ENCODE results near the gene MARCHF4.

Gene MARCHF4

GRCh38 chr2:216351172-216351925 lies 20.9 kb downstream of the MARCHF4 start:
- no peak for DNase-seq (ENCODE audit: low read depth in 1 of 2, low spot score in 1 of 2)

DNA sequence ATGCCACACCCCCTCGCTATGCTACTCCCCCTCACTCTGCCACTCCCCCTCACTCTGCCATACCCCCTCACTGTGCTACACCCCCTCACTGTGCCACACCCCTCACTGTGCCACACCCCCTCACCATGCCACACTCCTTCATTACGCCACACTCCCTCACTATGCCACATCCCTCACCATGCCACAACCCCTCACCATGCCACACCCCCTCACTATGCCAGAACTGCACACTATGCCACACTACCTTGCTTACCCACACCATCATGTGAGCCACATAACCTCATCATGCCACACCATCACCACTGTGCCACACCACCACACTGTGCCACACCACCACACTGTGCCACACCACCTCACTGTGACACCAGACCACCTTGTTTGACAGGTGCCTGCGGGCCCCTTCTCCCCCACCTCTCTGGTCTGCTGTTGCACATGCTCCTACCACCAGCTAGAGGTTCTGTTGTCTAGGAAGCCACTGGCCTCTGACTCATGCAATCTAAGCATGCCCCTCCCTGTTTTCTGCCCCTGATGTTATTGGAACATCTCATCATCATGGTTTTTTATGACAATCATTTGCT lies 22.0 kb downstream of the MARCHF4 start:
- DNase-seq (ENCODE audit: low read depth in 1 of 2, low spot score in 1 of 2): no peak

DNA sequence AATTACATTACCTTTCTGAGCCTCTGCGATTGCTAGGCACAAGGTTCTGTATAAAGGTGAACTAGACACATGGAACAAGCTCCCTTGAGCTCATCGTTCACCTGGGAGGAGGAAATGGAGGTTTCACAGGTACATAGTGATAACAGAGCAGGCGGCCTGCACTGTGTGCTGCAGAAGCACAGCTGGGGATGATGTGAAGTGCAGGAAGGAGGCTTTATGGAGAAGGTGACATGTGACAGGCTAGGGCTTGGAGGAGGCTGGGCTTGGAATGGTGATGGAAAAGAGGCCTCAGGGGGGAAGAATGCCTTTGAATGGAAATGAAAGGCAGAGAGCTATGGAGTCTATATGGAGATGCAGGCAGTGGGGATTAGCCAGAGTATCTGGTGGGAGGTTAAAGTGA lies 22.9 kb downstream of the MARCHF4 start:
- DNase-seq (ENCODE audit: low read depth in 1 of 2, low spot score in 1 of 2): no peak

DNA sequence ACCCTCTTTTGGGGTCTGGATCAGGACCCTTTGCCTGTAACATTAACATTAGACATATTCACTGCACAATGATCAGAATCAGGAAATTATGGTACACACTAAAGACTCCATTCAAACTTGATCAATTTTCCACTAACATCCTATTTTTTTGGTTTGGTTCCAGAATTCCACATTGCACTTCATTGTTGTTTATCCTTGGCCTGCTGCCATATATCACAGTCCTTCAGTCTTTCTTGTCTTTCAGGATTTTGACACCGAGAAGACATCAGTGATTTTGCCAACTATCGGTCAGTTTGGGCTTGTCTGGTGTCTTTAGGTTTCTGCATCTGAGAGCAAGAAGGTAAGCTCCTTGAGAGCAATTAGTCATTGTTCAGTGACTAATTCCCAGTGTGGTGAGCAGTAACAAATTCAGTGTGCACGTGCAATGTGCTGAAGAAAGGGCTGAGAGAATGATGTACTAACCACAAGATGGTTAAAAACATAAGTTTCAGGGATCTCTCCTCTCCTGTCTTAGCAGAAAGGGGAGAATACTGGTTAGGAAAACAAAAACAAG lies 23.5 kb downstream of the MARCHF4 start:
- DNase-seq (ENCODE audit: low read depth in 1 of 2, low spot score in 1 of 2): no peak

- no peak for DNase-seq (ENCODE audit: low read depth in 1 of 2, low spot score in 1 of 2)
Measured at GRCh38 chr2:216346781-216347180, 25.5 kb downstream of the MARCHF4 start.

DNA sequence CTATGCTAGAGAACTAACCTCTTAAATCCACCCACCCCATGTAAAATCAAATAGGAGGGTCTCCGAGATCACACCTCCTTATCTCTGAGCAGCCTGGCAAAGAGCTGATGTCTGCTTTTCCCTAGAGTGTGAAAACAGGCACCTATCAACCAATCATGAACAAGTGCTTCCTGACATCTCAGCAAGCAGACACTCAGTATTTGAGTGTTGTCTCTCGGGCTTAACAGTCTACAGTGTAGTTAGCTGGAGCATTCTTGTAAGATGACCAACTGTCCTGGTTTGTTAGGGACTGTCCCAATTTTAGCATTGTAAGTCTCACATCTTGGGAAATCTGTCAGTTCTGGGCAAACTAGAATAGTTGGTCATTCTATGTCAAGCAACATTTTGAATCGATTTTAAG lies 26.4 kb downstream of the MARCHF4 start:
- DNase-seq (ENCODE audit: low read depth in 1 of 2, low spot score in 1 of 2): no peak

GRCh38 chr2:216344950-216345300 lies 27.4 kb downstream of the MARCHF4 start:
- DNase-seq (ENCODE audit: low read depth in 1 of 2, low spot score in 1 of 2): no peak

DNA sequence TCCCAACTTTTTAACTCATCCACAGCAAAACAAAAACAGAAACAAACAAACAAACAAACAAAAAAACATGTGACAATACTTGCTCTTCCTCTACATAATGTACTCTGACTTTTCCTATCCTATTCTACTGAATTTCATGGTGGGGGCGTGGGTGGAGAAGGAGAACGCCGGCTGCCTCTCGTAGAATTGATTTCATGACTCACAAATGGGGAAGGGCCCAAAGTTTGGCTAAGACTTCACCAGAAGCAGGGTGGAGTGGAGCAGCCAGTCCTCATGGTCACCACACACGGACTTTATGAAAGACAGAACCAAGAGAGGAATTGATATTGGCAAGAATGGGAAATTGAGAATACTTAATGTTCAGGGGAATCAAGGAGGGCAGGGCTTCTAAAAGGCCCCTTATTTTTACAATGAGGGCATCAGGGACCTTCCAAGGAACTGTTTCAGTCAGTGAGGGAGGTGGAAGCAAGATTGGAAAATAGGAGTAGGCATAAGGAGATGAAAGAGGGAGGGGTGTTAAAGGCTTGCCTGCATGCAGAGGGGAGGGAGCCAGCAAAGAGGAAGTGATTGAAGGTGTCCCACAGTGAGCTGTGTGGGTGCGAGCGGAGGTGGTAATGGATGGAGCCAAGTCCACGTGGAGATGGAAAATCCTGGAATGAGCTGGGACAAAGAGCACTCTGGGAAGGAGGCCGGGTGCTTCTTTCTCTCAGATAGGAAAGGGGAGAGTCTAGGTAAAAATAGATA lies 27.9 kb downstream of the MARCHF4 start:
- no peak for DNase-seq (ENCODE audit: low read depth in 1 of 2, low spot score in 1 of 2)

DNA sequence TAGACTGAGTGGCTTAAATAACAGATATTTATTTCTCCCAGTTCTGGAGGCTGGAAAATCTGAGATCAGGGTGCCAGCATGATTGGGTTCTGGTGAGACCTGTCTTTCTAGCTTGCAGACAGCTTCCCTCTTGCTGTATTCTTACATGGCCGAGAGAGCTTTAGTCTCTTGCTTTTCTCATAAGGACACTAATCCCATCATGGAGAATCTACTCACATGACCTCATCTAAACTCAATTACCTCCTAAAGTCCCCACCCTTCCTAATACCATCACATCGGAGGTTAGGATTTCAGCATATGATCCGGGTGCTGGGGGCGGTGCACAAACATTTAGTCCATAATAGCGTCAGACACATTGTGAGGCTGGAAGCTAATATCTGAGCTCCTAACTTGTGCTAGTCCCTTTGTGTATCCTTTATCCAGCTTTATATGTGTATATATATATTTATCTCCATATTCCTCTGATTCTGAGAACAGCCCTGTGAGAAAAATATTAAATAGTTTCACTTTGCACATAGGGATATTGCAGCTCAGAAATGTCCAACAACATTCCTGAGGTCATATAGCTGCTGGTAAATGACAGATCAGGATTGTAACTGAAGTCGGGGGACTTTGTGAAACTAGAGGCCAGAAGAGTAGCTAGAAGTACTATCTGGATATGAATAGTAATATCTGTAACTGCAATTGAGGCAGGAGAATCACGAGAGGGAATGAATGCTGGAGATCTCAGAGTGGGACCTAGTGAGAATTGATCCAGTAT lies 28.9 kb downstream of the MARCHF4 start:
- no peak for DNase-seq (ENCODE audit: low read depth in 1 of 2, low spot score in 1 of 2)

- no peak for DNase-seq (ENCODE audit: low read depth in 1 of 2, low spot score in 1 of 2)
Measured at GRCh38 chr2:216341121-216341520, 31.2 kb downstream of the MARCHF4 start.

DNA sequence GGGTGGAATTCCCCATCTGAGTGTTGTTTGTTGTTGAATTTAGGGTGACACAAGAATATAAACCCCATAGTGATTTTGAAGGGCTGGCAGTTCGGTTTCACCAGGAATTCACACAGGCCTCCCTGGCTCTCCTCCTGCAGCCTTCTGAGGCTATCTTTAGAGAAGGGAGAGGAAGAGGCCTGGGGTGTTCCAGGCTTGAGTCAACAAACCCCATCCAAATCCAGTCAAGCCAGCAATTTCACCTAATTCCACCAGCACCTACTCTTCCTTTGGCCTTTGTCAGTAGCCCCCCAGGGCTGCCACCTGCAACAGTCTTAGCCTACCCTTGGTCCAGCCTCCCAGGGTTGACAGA lies 32.0 kb downstream of the MARCHF4 start:
- DNase-seq (ENCODE audit: low read depth in 1 of 2, low spot score in 1 of 2): no peak

DNA sequence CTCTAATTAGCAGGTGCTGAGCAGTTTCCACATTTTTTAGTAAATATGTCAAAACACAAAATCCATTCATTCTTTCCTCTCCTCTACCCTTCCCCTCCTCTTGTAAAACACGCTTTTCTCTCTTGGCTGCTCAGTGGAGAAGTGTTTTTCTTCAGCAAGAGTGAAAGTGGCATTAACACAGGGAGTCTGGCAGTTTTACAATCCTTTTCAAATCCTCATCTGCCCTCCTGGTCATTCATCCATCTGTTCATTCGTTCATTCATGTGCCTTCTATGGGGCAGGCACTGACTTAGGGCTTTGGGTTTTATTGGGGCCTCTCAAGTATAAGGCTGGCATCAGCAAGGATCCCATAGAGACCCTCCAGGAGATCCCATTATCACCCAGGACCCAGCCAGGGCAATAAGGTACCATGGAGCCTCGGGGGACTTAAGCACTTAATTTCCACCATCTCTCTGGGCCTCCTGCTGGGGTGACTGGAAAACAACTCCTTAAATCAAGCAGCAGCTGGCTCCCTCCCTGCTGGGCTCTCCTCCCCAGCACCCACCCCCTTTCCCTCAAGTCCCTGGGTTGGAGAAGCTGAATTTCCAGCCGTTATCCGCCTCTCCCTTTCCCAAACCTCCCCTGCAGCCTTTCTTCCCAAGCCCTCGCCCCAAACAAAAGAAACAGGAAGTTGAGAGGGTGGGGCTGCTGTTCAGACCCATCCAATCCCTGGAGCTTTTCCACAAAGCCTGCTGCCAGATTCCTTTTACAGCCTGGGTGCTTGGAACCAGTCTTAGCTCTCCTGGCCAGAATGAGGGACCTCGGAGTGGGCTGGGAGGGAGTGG lies 32.6 kb downstream of the MARCHF4 start:
- DNase-seq (ENCODE audit: low read depth in 1 of 2, low spot score in 1 of 2): no peak

- DNase-seq (ENCODE audit: low read depth in 1 of 2, low spot score in 1 of 2): no peak
Measured at GRCh38 chr2:216335252-216335651, 37.0 kb downstream of the MARCHF4 start.

GRCh38 chr2:216328347-216328746 lies 43.9 kb downstream of the MARCHF4 start:
- no peak for DNase-seq (ENCODE audit: low read depth in 1 of 2, low spot score in 1 of 2)

DNA sequence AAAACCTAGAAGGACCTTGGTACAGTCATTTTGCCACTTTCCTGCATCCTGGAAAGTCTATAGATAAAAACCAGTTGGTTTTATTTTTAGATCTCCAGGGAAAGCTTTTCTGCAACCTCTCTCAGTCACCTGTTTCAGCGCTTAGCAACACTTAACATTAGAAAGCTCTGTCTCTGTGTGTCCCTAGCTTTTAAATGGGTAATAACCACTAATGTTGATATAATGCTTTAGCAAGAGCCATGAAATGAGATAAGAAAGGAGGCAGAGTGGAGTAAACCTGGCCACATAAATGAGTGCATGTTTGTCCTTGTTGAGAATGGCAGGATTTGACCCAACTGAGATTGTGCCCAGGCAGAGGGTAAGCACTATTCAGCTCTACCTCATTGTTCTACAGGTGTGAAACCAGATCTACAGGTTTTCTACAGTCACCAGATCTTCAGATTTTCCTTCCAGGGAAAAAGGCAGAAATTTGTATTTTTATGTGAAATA lies 44.8 kb downstream of the MARCHF4 start:
- no peak for DNase-seq (ENCODE audit: low read depth in 1 of 2, low spot score in 1 of 2)

All from activated T-helper 1 cell treated with anti-CD3 and anti-CD28 coated beads, Interleukin-2, amount 50 U/mL, for 16 hours (primary cell).